ENCODE measurements around the gene TSPAN15.

DNA sequence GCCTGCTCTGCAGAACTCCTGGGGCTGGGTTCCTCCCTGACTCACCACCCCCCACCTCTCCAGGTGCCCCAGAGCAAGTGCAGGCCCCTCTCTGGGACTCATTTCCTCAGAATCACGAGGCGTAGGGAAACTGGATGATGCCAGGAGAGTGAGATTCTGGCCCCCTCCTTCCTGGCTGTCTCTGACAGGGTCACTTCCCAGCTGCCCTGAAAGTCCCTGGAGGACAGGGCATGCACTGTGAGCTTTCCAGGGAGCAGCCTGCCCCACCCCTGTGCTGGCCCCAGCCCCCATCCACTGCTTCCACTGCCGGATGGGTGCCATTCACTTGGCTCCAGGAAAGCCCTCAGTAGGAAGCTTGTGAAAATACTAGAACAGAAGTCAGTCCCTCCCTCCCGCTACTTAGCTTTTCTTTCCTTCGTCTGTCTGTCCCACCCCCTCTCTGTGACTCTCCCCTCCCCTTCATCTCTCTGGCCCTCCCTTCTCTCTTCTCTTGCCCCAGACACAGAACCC is 44.9 kb upstream of the TSPAN15 start:
- TF ChIP-seq CTCF (IDR thresholded peaks at IDR 0.05) = no peak
- no peak for TF ChIP-seq POLR2A (IDR thresholded peaks at IDR 0.05)
- peak in 1 of 2 donors; percentile 20 for TF ChIP-seq POLR2AphosphoS5 (IDR thresholded peaks at IDR 0.05)
